K562 (cell line): Measurements from ENCODE around the gene SNAI1. TPM values are rescaled to one million over a fixed set of nuclear protein-coding genes. Genes with fewer than 3 reads are reported as not detected.

Experiments
- ATAC-seq: fragments of 200-7000 bp; cut with Tn5 transposase; 3 replicates; pipeline ENCODE4 v1.9.1; 2020; ENCODE audit warnings: moderate library complexity
- BruUV-seq: library from RNA; stranded (reverse); fragments of 400-500 nt; replicated peaks from 2 replicates; lab custom pipeline; 2021; lab: Mats Ljungman, UMichigan
- CTCF ChIA-PET: fragments of 300-600 bp; formaldehyde crosslinking; extraction: SDS; loops from one replicate; lab custom pipeline; 2021; ENCODE audit warnings: low intra/inter-chr PET ratio; lab: Yijun Ruan, JAX
- POLR2A ChIA-PET: fragments of 300-600, 350-650 bp; sonication (Branson Sonifier 250); formaldehyde crosslinking; extraction: SDS; loops from one replicate; lab custom pipeline; 2021; ENCODE audit warnings: antibody characterized with exemption, inconsistent platforms; lab: Yijun Ruan, JAX
- DNase-seq, 4 experiments: peaks; one replicate each; pipeline versions ENCODE4 v3.0.0 to v3.0.0-alpha.2; 2011 to 2018; ENCODE audit warnings: low spot score in 3 of 4, mixed read lengths in 3 of 4; ENCODE audit errors: extremely low read depth in 1 of 4
- FAIRE-seq: peaks from 2 replicates; lab custom pipeline; 2011; peaks lifted over from hg19 to GRCh38; lab: Jason Lieb, UNC
- H2AFZ ChIP-seq: 2 replicates; pipeline ENCODE4 v1.6.0; 2011; ENCODE audit warnings: low read depth, low read length, control low read depth, inconsistent platforms
- H3K27ac ChIP-seq: fragments of 200-600 bp; 3 replicates; pipeline ENCODE4 v1.8.0; 2011; ENCODE audit warnings: low read depth, mild to moderate bottlenecking, control low read depth, inconsistent platforms, low read length, moderate library complexity, mixed read lengths; ENCODE audit errors: extremely low read depth
- H3K27me3 ChIP-seq, 2 experiments: fragments of 300-600 bp in 1 of 2; 2 replicates in 1 of 2; 3 replicates in 1 of 2; pipeline versions ENCODE4 v1.6.0 to v1.8.0; 2011; ENCODE audit warnings: inconsistent platforms in 2 of 2, low read length in 2 of 2, mild to moderate bottlenecking in 1 of 2, mixed read lengths in 1 of 2, moderate library complexity in 1 of 2; ENCODE audit not compliant: control insufficient read depth in 2 of 2, insufficient read depth in 2 of 2
- H3K36me3 ChIP-seq: fragments of 300-600 bp; 3 replicates; pipeline ENCODE4 v1.8.0; 2011; ENCODE audit warnings: mild to moderate bottlenecking, low read length, inconsistent platforms; ENCODE audit not compliant: control insufficient read depth, insufficient read depth
- H3K4me1 ChIP-seq, 2 experiments: fragments of 200-600 bp in 1 of 2; replicated peaks in 1 of 2; 2 replicates in 1 of 2; 3 replicates in 1 of 2; pipeline versions ENCODE4 v1.5.1 to v1.8.0; 2011; ENCODE audit warnings: inconsistent platforms in 2 of 2, low read length in 2 of 2, mild to moderate bottlenecking in 1 of 2, mixed read lengths in 1 of 2, moderate library complexity in 1 of 2; ENCODE audit not compliant: control insufficient read depth in 2 of 2, insufficient read depth in 2 of 2
- H3K4me2 ChIP-seq: 2 replicates; pipeline ENCODE4 v1.6.1; 2011; ENCODE audit warnings: low read length, control low read depth, inconsistent platforms, mixed read lengths; ENCODE audit not compliant: insufficient read depth
- H3K4me3 ChIP-seq: fragments of 200-600 bp; sonication (generic), shearing (Covaris generic); 2 replicates; pipeline ENCODE4 v1.5.1; 2016; ENCODE audit warnings: control low read depth, inconsistent platforms
- H3K79me2 ChIP-seq: fragments of 200-600 bp; 3 replicates; pipeline ENCODE4 v1.8.0; 2011; ENCODE audit warnings: low read length, inconsistent platforms; ENCODE audit not compliant: control insufficient read depth, insufficient read depth
- H3K9ac ChIP-seq, 2 experiments: 2 replicates each; pipeline versions ENCODE4 v1.6.0 to v1.6.1; 2011; ENCODE audit warnings: low read depth in 2 of 2, low read length in 2 of 2, control low read depth in 1 of 2, inconsistent platforms in 1 of 2, mild to moderate bottlenecking in 1 of 2, mixed read lengths in 1 of 2; ENCODE audit not compliant: insufficient read depth in 1 of 2
- H3K9me1 ChIP-seq: one replicate; pipeline ENCODE4 v1.6.0; 2011; ENCODE audit warnings: inconsistent platforms, mild to moderate bottlenecking, low read length, moderate library complexity; ENCODE audit not compliant: control insufficient read depth, insufficient read depth
- H3K9me3 ChIP-seq: replicated peaks from 2 replicates; pipeline ENCODE4 v1.5.1; 2011; ENCODE audit warnings: low read depth, low read length, inconsistent platforms; ENCODE audit not compliant: control insufficient read depth, insufficient read depth
- H4K20me1 ChIP-seq: replicated peaks from 2 replicates; pipeline ENCODE4 v1.6.1; 2011; ENCODE audit warnings: low read length, inconsistent platforms, mixed read lengths; ENCODE audit not compliant: control insufficient read depth, insufficient read depth
- KAT7 ChIP-seq: sonication (generic); formaldehyde crosslinking; IDR thresholded peaks from 2 replicates; pipeline ENCODE4 v1.8.0; 2022; ENCODE audit warnings: missing genetic modification reagents, mild to moderate bottlenecking, borderline replicate concordance
- RBFOX2 ChIP-seq: fragments of 200-400 bp; formaldehyde crosslinking; IDR thresholded peaks from 2 replicates; pipeline ENCODE4 v1.6.1; 2017; ENCODE audit warnings: low read depth, mild to moderate bottlenecking, low read length, moderate library complexity
- ZBTB7A ChIP-seq: IDR thresholded peaks from 2 replicates; pipeline ENCODE4 v1.6.1; 2011; ENCODE audit warnings: low read depth, mild to moderate bottlenecking, low read length, moderate library complexity, borderline replicate concordance; ENCODE audit not compliant: control insufficient read depth
- WGBS: fragments of 100-300 bp; shearing (Covaris generic); methylation state at CpG from one replicate; pipeline ENCODE4 v1.1.6; 2016; ENCODE audit warnings: low coverage, mixed read lengths; ENCODE audit not compliant: insufficient coverage; ENCODE audit errors: missing lambda C conversion rate; 5-methylcytosine and 5-hydroxymethylcytosine counted together
- in situ Hi-C: fragments of 300-500 bp; cut with MboI; formaldehyde crosslinking; loops from 4 replicates; pipeline ENCODE4 v1.15.0; 2018; ENCODE audit warnings: inconsistent platforms, mixed read lengths
- intact Hi-C: fragments of 100-400 bp; cut with micrococcal nuclease; formaldehyde crosslinking; loops from 2 replicates; pipeline ENCODE4 v1.14.2; 2022
- polyA plus RNA-seq, 8 experiments: library from polyadenylated mRNA; depleted of rRNA in 4 of 8; stranded (reverse) in 5 of 8; unstranded in 3 of 8; fragments of >200 nt; fragmentation: Nextera tagmentation in 2 of 8; fragmentation: Illumina TruSeq in 1 of 8; extraction: Ambion mirVana in 2 of 8; extraction: Trizol in 1 of 8; gene quantifications; 2 replicates each; pipeline versions ENCODE4 v1.2.1 to v1.2.3, GENCODE V29; 2011 to 2014; ENCODE audit warnings: inconsistent platforms in 1 of 8, missing spikeins in 1 of 8
- total RNA-seq, 7 experiments: library from RNA; depleted of rRNA in 6 of 7; stranded (reverse); fragments of >200 nt in 6 of 7; fragmentation: Illumina TruSeq in 2 of 7; extraction: Trizol in 2 of 7; gene quantifications; 2 replicates each; pipeline versions ENCODE4 v1.2.1 to v1.2.3, GENCODE V29; 2011 to 2021; ENCODE audit warnings: low replicate concordance in 1 of 7
- TF ChIP-seq, protein P1 (sequence below), 2 experiments: fragments of 450-650 bp; formaldehyde crosslinking in 1 of 2; IDR thresholded peaks; 2 replicates each; pipeline versions ENCODE4 v1.4.0 to v1.6.1; 2014 to 2020; ENCODE audit warnings: mild to moderate bottlenecking in 2 of 2, borderline replicate concordance in 1 of 2, low read depth in 1 of 2

Gene SNAI1
- total and polyA plus RNA-seq, 9 of the 15 experiments (the other 6 are each of a cell fraction or from before 2014, with no cell fraction given), result 0.32 to 11.6 (median 2.0) TPM

DNA sequence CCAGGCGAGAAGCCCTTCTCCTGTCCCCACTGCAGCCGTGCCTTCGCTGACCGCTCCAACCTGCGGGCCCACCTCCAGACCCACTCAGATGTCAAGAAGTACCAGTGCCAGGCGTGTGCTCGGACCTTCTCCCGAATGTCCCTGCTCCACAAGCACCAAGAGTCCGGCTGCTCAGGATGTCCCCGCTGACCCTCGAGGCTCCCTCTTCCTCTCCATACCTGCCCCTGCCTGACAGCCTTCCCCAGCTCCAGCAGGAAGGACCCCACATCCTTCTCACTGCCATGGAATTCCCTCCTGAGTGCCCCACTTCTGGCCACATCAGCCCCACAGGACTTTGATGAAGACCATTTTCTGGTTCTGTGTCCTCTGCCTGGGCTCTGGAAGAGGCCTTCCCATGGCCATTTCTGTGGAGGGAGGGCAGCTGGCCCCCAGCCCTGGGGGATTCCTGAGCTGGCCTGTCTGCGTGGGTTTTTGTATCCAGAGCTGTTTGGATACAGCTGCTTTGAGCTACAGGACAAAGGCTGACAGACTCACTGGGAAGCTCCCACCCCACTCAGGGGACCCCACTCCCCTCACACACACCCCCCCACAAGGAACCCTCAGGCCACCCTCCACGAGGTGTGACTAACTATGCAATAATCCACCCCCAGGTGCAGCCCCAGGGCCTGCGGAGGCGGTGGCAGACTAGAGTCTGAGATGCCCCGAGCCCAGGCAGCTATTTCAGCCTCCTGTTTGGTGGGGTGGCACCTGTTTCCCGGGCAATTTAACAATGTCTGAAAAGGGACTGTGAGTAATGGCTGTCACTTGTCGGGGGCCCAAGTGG, 5.3 kb downstream of the SNAI1 start:
- intact Hi-C loops, result loop anchor here (10.0 kb wide), 1 partner anchor 477 kb away; no protein-coding TSS in a partner anchor
- peaks cover 56 to 65% of the 10 kb centered on the region in 2 experiments for H3K4me1 ChIP-seq
- H3K27me3 ChIP-seq, result no peaks in the 10 kb centered on the region

More for the DNA sequence above, 5.3 kb downstream of the SNAI1 start:
- 0 out of 2 replicates have a peak, but pooled peaks have one; percentile 32 for TF ChIP-seq ZBTB7A
- TF ChIP-seq, protein P1, sequence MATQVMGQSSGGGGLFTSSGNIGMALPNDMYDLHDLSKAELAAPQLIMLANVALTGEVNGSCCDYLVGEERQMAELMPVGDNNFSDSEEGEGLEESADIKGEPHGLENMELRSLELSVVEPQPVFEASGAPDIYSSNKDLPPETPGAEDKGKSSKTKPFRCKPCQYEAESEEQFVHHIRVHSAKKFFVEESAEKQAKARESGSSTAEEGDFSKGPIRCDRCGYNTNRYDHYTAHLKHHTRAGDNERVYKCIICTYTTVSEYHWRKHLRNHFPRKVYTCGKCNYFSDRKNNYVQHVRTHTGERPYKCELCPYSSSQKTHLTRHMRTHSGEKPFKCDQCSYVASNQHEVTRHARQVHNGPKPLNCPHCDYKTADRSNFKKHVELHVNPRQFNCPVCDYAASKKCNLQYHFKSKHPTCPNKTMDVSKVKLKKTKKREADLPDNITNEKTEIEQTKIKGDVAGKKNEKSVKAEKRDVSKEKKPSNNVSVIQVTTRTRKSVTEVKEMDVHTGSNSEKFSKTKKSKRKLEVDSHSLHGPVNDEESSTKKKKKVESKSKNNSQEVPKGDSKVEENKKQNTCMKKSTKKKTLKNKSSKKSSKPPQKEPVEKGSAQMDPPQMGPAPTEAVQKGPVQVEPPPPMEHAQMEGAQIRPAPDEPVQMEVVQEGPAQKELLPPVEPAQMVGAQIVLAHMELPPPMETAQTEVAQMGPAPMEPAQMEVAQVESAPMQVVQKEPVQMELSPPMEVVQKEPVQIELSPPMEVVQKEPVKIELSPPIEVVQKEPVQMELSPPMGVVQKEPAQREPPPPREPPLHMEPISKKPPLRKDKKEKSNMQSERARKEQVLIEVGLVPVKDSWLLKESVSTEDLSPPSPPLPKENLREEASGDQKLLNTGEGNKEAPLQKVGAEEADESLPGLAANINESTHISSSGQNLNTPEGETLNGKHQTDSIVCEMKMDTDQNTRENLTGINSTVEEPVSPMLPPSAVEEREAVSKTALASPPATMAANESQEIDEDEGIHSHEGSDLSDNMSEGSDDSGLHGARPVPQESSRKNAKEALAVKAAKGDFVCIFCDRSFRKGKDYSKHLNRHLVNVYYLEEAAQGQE (IDR thresholded peaks at IDR 0.05; ENCODE audit: borderline replicate concordance), result no peak
- TF ChIP-seq, protein P1 (CRISPR knock-in tag; IDR thresholded peaks at IDR 0.05; ENCODE audit: low read depth), result no peak
- 0 out of 2 replicates have a peak, but pooled peaks have one; percentile 2 for TF ChIP-seq KAT7
- TF ChIP-seq RBFOX2, result peak; percentile 49; the same call in 1 of the 2 replicates
- TF ChIP-seq, all 486 proteins: peak for 3
- DNase-seq (peak in 1 of 4 experiments; percentile 31), ATAC-seq (no peak), FAIRE-seq (no peak)
- Histone ChIP-seq H4K20me1 (no peaks in the 10 kb centered on the region; the same call in 1 of the 2 replicates), H3K36me3 (peaks cover 55% of the 10 kb centered on the region), H2AFZ (no peak overlapping the region), H3K9me3 (no peaks in the 10 kb centered on the region), H3K4me3 (no peak overlapping the region), H3K79me2 (peaks cover 47% of the 10 kb centered on the region), H3K27ac (peak overlapping the region; percentile 30; the same call in 2 of the 3 replicates), H3K4me2 (no peak overlapping the region), H3K9ac (peak overlapping the region in 1 of 2 experiments; percentile 65; a peak in 2 of 4 replicates), H3K9me1 (peaks cover 8% of the 10 kb centered on the region)
- in situ Hi-C loops, result no loop called here
- no TSS peak for BruUV-seq
- ChIA-PET CTCF (no interaction called here), POLR2A (interaction anchor here (0.5 to 6.3 kb wide), 14 partner anchors 11 to 802 kb away, joined by 3 to 78 read pairs (median 4); no protein-coding TSS in a partner anchor)
- 78% methylated on average over 14 of the region's 18 CpGs for WGBS
